Measurements from ENCODE around the gene FBXO2. TPM values are rescaled to one million over a fixed set of nuclear protein-coding genes. Genes with fewer than 3 reads are reported as not detected.

Gene FBXO2
- total and polyA plus RNA-seq, 2 of the 4 experiments (the other 2 are of a cell fraction): 0.36 to 1.7 TPM

DNA sequence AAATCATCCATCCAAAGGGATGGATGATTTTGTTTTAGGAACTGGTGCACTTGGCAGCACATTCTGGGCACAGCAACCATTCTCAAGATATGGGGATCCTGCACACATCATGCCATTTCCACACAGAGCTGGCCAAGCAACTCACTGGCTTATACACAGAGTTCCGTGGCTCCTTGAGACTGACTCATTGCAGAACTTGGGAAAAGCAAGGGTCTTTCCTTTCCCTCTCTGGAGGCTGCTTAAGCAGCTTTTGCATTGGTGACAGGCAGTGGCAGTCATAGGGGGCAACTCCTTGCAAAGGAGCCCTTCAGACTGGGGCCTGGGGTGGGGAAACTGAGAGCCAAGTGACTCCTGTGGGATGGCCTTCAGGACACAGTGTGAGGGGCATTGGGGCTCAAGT, 28.6 kb upstream of the FBXO2 start:
- Histone ChIP-seq H3K4me1 (ENCODE audit: control insufficient read depth, insufficient read depth, low read length) (peaks cover 3% of the 10 kb centered on the region), H3K4ac (ENCODE audit: low read depth, low read length) (no peak overlapping the region), H4K8ac (ENCODE audit: low read depth in 2 of 2, low read length in 2 of 2) (no peak overlapping the region), H2BK120ac (ENCODE audit: low read depth, low read length) (no peak overlapping the region), H4K20me1 (ENCODE audit: insufficient read depth, low read length) (no peaks in the 10 kb centered on the region), H2AFZ (replicated peaks; ENCODE audit: low read length, poor library complexity) (peak overlapping the region; percentile 19), H3K14ac (replicated peaks; ENCODE audit: low read depth, low read length) (no peak overlapping the region), H3K36me3 (ENCODE audit: control insufficient read depth, insufficient read depth, low read length) (no peaks in the 10 kb centered on the region; the same call in 1 of the 2 replicates), H3K18ac (ENCODE audit: low read depth, low read length) (no peak overlapping the region), H2BK20ac (ENCODE audit: low read depth, low read length) (no peak overlapping the region), H3K4me3 (ENCODE audit: insufficient read depth, low read depth, low read length) (no peak overlapping the region), H4K5ac (ENCODE audit: low read depth, low read length) (no peak overlapping the region), H3K27me3 (ENCODE audit: control insufficient read depth, insufficient read depth, low read length) (peaks cover 6% of the 10 kb centered on the region), H3K27ac (ENCODE audit: insufficient read depth, low read length) (no peak overlapping the region), H3K79me1 (ENCODE audit: low read depth in 1 of 2, low read length in 2 of 2) (peaks cover 4 to 17% of the 10 kb centered on the region in 2 experiments; a peak in 3 of 4 replicates), H3K9me1 (ENCODE audit: insufficient read depth, low read length) (0 out of 2 replicates have a peak, but pooled peaks cover 2% of the 10 kb centered on the region), H2AK5ac (ENCODE audit: low read depth, low read length) (no peak overlapping the region), H3K23ac (ENCODE audit: low read depth, low read length) (no peak overlapping the region), H4K91ac (ENCODE audit: insufficient read depth, low read depth, low read length) (no peak overlapping the region), H2BK5ac (ENCODE audit: low read depth, low read length, poor library complexity, severe bottlenecking) (no peak overlapping the region), H3K9ac (ENCODE audit: low read depth, low read length) (no peak overlapping the region), H2AK9ac (replicated peaks; ENCODE audit: low read depth, low read length, poor library complexity) (no peak overlapping the region), H3K56ac (ENCODE audit: extremely low read depth, insufficient read depth, low read length) (no peak overlapping the region), H3K4me2 (ENCODE audit: low read depth, low read length) (no peak overlapping the region), H2BK15ac (ENCODE audit: low read depth, low read length) (no peak overlapping the region), H3K9me3 (ENCODE audit: control insufficient read depth, insufficient read depth, low read length) (no peaks in the 10 kb centered on the region)
- peak; percentile 7 for DNase-seq
- intact Hi-C loops (cut with micrococcal nuclease): loop anchor here (5.0 kb wide), 1 partner anchor 120 kb away; no protein-coding TSS in a partner anchor
- BruUV-seq (replicated peaks): no TSS peak
- in situ Hi-C loops (cut with MboI; ENCODE audit: low sequenced_read_pairs): no loop called here
- TF ChIP-seq SMC3 (IDR thresholded peaks at IDR 0.05; ENCODE audit: low read depth, low read length): no peak
- no peak for TF ChIP-seq RCOR1 (IDR thresholded peaks at IDR 0.05; ENCODE audit: insufficient replicate concordance, low read length)
- TF ChIP-seq, protein P1, sequence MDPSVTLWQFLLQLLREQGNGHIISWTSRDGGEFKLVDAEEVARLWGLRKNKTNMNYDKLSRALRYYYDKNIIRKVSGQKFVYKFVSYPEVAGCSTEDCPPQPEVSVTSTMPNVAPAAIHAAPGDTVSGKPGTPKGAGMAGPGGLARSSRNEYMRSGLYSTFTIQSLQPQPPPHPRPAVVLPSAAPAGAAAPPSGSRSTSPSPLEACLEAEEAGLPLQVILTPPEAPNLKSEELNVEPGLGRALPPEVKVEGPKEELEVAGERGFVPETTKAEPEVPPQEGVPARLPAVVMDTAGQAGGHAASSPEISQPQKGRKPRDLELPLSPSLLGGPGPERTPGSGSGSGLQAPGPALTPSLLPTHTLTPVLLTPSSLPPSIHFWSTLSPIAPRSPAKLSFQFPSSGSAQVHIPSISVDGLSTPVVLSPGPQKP (IDR thresholded peaks at IDR 0.05; ENCODE audit: borderline replicate concordance, low read depth, low read length): no peak
- dilution Hi-C loops (cut with HindIII; ENCODE audit: low sequenced_read_pairs, unreplicated experiment): no loop called here
- no peak for ATAC-seq (ENCODE audit: low read depth)
- ChIA-PET POLR2A (ENCODE audit: unreplicated experiment) (no interaction called here), CTCF (no interaction called here)
- WGBS, 2 experiments (ENCODE audit: extremely low coverage in 2 of 2, insufficient read length in 1 of 2): no CpG with 5 or more reads among the region's 1 CpG

Measured in IMR-90 (cell line).